Mammary epithelial cell (primary cell): ENCODE results near the gene BEND6.

Experiments
- CTCF ChIP-seq, 2 donors: IDR thresholded peaks in 1 of 2; conservative IDR thresholded peaks in 1 of 2; 2 replicates each; pipeline ENCODE4 v1.5.1; 2011 to 2012; ENCODE audit warnings: inconsistent platforms in 2 of 2, low read length in 2 of 2, mild to moderate bottlenecking in 2 of 2, control low read depth in 1 of 2, low read depth in 1 of 2; ENCODE audit not compliant: insufficient read depth in 1 of 2; ENCODE audit errors: extremely low read depth in 1 of 2
- EZH2 ChIP-seq: IDR thresholded peaks from 2 replicates; pipeline ENCODE4 v1.6.1; 2012; ENCODE audit warnings: low read length, inconsistent platforms, borderline replicate concordance

- TF ChIP-seq CTCF (conservative IDR thresholded peaks at IDR 0.05 in 1 of 2, IDR thresholded peaks at IDR 0.05 in 1 of 2; ENCODE audit: extremely low read depth in 1 of 2, insufficient read depth in 1 of 2, low read depth in 1 of 2, low read length in 2 of 2) (no peak), EZH2 (no peak)
Observed at GRCh38 chr6:57017069-57017468, 62.2 kb downstream of the BEND6 start.
